ENCODE results near the gene ZKSCAN7.
"Not testable (repeated sequence)": the region's sequence is repeated elsewhere in the genome, so short reads cannot be mapped to it uniquely, and the experiment has no call there.

Gene ZKSCAN7

DNA sequence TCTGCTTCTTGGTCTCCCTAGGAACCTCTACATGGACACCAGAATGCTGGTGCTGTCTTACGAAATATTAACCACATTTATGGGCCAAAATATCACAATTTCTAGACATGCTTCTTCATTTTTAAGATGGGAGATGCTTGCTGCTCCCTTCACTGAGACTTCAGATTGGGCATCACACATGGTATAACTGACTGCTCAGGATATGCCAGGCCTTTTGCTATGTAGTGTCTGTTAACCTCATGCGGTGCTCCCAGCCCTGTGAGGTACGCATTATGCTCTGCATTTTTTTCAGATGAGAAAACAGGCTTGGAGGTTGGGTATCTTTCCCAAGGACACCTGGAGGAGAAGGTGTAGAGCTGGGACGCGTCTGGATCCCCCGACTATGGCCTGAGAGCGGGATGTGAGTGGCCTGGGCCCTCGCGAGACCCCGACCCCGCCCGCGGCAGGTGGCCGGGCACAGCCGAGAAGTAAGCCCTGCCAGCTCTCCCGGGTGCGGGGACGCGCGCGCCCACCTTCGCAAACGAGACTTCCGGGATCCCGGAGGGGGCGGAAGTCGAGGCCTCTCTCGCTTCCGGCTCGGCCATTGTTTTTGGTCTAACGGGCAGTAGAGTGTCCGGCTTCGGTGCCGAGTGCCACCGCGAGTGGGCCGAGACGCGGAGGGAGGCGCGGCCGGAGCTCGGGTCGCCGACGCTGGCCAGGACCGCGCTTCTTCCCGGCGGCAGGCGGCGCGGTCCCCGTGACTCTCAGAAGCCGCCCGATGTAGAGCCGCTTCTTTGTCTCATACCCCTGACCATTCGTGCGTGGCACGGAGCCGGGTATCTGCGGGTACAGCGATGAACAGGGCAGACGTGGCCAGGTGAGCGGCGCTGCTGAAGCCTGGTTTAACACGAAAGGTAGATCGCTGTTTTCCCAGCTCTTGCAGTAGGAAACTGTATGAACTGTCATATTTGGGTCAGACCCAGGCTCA is at the start of gene ZKSCAN7:
TSS of gene ZKSCAN7 (plus strand) at position 568 of the 967 bp plus-strand sequence. CDS start 1,855 bp downstream, outside the sequence.
- DNase-seq = peak; percentile 63

DNA sequence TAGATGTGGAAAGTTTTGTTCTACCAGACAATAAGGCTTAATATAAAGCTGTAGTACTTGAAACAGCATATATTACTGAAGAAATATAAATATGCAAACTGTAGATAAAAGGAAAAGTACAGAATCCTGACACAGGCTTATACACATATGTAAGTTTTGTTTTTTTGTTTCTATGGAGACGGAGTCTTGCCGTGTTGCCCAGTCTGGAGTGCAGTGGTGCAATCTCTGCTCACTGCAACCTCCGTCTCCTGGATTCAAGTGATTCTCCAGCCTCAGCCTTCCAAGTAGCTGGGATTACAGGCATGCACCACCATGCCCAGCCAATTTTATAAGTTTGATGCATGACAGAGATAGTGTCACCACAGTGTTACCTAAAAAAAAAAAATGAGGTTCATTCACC is 48.4 kb upstream of the ZKSCAN7 start:
- no peak for DNase-seq

- DNase-seq = no peak
Measured at GRCh38 chr3:44506961-44507360, 48.0 kb upstream of the ZKSCAN7 start.

- no peak for DNase-seq
Measured at GRCh38 chr3:44509393-44509921, 45.5 kb upstream of the ZKSCAN7 start.

- peak; percentile 8 for DNase-seq
Measured at GRCh38 chr3:44510000-44510368, 45.0 kb upstream of the ZKSCAN7 start.

GRCh38 chr3:44511238-44511566 is 43.8 kb upstream of the ZKSCAN7 start:
- no peak for DNase-seq

DNA sequence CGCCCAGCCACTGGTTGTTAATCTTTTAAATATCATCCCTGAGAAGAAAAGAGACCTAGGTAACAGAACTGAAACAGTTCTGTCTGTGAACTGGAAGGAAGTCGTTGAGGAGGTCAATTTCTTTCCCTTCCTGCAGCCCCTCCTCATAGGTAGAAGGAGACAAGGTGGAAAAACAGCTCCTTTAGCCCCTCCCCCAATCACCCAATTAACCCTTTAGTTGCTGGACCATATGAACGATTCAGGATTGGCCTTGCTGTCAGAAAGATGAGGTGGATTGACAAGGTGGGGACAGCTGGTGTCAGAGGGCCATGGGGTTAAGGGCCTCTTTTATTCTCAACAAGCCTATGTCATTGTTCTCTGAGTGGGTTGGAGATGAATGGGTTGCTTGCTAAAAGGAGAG is 41.5 kb upstream of the ZKSCAN7 start:
- no peak for DNase-seq

- DNase-seq = no peak
Measured at GRCh38 chr3:44516230-44516629, 38.8 kb upstream of the ZKSCAN7 start.

DNA sequence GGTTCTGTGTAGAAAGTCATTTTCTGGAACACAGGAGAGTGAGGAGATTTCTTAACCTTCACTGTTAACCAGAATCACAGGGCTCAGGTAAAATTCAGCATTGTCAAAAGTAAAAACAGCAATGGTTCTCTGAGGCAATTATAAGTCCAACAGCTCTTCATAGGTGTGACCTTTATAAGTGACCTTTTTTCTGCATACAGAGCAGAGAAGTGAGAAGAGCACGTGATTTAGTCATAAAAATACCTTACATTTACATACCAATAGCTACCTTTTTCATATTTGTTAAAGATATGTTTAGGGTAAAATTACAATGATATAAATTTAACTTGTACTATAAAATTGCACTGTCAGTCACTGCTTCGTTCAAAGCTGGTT is 36.2 kb upstream of the ZKSCAN7 start:
- DNase-seq = no peak

- no peak for DNase-seq
Measured at GRCh38 chr3:44521721-44522120, 33.3 kb upstream of the ZKSCAN7 start.

DNA sequence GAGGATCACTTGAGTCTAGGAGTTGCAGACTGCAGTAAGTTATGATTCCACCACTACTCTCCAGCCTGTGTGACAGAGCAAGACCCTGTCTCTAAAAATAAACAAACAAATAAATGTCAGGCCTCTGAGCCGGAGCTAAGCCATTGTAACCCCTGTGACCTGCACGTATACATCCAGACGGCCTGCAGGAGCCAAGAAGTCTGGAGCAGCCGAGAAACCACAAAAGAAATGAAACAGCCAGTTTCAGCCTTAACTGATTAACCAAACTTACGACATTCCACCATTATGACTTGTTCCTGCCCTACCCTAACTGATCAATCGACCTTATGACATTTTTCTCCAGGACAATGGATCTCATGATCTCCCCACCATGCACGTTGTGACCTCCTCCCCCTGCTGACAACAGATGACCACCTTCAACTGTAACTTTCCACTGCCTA is 32.5 kb upstream of the ZKSCAN7 start:
- no peak for DNase-seq

GRCh38 chr3:44525060-44525459 is 29.9 kb upstream of the ZKSCAN7 start:
- DNase-seq = no peak

- DNase-seq = no peak
Measured at GRCh38 chr3:44529927-44530326, 25.1 kb upstream of the ZKSCAN7 start.

DNA sequence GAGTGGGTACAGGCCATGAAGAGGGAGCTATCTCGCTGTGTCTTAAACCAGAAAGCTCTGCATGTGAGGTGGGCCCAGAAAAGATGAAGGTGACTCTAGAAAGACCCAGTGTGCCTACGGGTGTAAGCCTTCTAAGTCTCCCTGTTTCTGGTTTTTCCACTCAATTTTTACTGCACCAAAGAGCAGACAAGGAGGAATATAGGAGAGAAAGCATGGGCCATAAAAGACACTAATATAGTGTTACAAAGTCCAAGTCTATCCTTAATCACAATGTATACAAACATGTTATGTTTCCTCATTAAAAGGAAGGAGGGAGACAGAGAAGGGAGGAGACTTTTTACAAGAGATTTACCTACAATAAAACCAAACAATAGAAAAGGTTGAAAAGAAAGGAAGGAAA is 24.1 kb upstream of the ZKSCAN7 start:
- DNase-seq = no peak

- DNase-seq = not testable (repeated sequence)
Measured at GRCh38 chr3:44534659-44535058, 20.3 kb upstream of the ZKSCAN7 start.

GRCh38 chr3:44535364-44535763 is 19.6 kb upstream of the ZKSCAN7 start:
- DNase-seq = no peak

DNA sequence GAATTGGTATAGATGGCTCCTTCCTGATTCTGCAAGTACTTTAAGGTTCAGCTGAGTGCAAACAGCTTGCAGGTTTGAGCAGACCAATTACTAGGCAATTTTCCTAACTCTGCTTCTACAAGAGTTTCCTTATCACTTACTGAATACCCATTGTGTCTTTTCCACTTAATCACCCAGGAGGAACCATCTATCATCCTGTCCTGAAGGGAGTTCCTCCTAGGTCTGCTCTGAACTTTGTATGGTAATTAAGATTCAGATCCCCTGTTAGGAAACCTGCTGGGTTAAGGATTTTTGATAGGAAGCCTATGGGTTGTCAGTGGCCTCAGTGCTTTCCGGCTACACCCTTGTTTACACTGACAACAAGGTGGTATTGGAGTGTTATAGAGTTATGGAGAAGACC is 10.2 kb upstream of the ZKSCAN7 start:
- DNase-seq = not testable (repeated sequence)

DNA sequence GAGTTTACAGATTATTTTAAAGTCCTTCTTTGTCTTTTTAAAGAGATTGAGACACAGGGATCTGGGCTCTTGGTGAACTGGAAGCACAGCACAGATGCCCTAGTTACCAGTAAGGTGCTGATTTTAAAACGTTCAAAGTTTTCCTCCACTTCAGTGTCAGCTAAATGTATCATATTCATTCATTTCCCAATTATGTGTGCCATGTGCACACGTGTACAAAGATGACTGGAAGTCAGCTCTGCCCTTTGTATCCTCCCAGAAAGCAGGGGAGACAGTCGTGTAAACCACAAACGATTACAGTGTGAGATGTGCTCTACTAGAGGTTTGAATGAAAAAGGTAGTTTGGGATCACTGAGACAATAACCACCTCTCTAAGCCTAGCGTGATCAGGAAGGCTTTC is 730 bp downstream of the ZKSCAN7 start:
- DNase-seq = peak; percentile 28

GRCh38 chr3:44557074-44557473 is 2.1 kb downstream of the ZKSCAN7 start:
- no peak for DNase-seq

DNA sequence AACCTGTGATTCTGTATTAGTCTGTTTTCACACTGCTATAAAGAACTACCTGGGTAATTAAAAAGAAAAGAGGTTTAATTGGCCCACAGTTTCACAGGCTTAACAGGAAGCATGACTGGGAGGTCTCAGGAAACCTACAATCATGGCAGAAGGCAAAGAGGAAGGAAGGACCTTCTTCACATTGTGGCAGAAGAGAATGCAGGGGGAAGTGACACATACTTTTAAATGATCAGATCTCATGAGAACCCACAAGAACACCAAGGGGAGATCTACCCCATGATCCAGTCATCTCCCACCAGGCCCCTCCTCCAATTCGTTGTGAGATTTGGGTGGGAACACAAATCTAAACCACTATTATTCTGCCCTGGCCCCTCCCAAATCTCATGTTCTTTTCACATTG is 6.1 kb downstream of the ZKSCAN7 start:
- DNase-seq = no peak

- no peak for DNase-seq
Measured at GRCh38 chr3:44562147-44562546, 7.2 kb downstream of the ZKSCAN7 start.

GRCh38 chr3:44568561-44568960 is 13.6 kb downstream of the ZKSCAN7 start:
- DNase-seq = no peak

GRCh38 chr3:44571024-44571423 is 16.0 kb downstream of the ZKSCAN7 start:
- no peak for DNase-seq

GRCh38 chr3:44576613-44577012 is 21.6 kb downstream of the ZKSCAN7 start:
- DNase-seq = no peak

All from fibroblast of skin of right biceps (primary cell).